HG02571 (cell line): ENCODE results near the gene ZSCAN21.
"Not testable (repeated sequence)": the region's sequence is repeated elsewhere in the genome, so short reads cannot be mapped to it uniquely, and the experiment has no call there.

Experiments
- ATAC-seq: cut with Tn5 transposase; IDR thresholded peaks from one replicate; pipeline ENCODE4 v1.9.1; 2021; ENCODE audit warnings: mild to moderate bottlenecking, moderate library complexity; ENCODE audit not compliant: unreplicated experiment

Gene ZSCAN21

GRCh38 chr7:100049441-100050291 is at the start of gene ZSCAN21:
TSS of gene ZSCAN21 (plus strand) at chr7:100049774. CDS start at chr7:100057007, 7,233 bp downstream.
- peak; percentile 73 for ATAC-seq

GRCh38 chr7:100000239-100000638 is 49.3 kb upstream of the ZSCAN21 start:
- ATAC-seq, result no peak

- no peak for ATAC-seq
Measured at GRCh38 chr7:100003711-100004661, 45.6 kb upstream of the ZSCAN21 start.

- no peak for ATAC-seq
Measured at GRCh38 chr7:100007887-100008286, 41.7 kb upstream of the ZSCAN21 start.

- no peak for ATAC-seq
Measured at GRCh38 chr7:100008525-100008924, 41.0 kb upstream of the ZSCAN21 start.

GRCh38 chr7:100009952-100010351 is 39.6 kb upstream of the ZSCAN21 start:
- ATAC-seq, result not testable (repeated sequence)

GRCh38 chr7:100010901-100011300 is 38.7 kb upstream of the ZSCAN21 start:
- ATAC-seq, result no peak

GRCh38 chr7:100011516-100011915 is 38.1 kb upstream of the ZSCAN21 start:
- no peak for ATAC-seq

GRCh38 chr7:100012385-100013327 is 36.9 kb upstream of the ZSCAN21 start:
- ATAC-seq, result not testable (repeated sequence)

- no peak for ATAC-seq
Measured at GRCh38 chr7:100013328-100013676, 36.3 kb upstream of the ZSCAN21 start.

- ATAC-seq, result peak; percentile 95
Measured at GRCh38 chr7:100015232-100016214, 34.1 kb upstream of the ZSCAN21 start, which contains the start of gene ZKSCAN1. TSS of gene ZKSCAN1 (plus strand) at chr7:100015596. CDS start at chr7:100023507, 7,911 bp downstream.

GRCh38 chr7:100016215-100016901 is 33.2 kb upstream of the ZSCAN21 start:
- no peak for ATAC-seq

GRCh38 chr7:100017300-100017699 is 32.3 kb upstream of the ZSCAN21 start:
- ATAC-seq, result no peak

GRCh38 chr7:100017875-100018274 is 31.7 kb upstream of the ZSCAN21 start:
- no peak for ATAC-seq

GRCh38 chr7:100019908-100020307 is 29.7 kb upstream of the ZSCAN21 start:
- no peak for ATAC-seq

- ATAC-seq, result no peak
Measured at GRCh38 chr7:100021297-100021696, 28.3 kb upstream of the ZSCAN21 start.

GRCh38 chr7:100022621-100023020 is 27.0 kb upstream of the ZSCAN21 start:
- no peak for ATAC-seq

- no peak for ATAC-seq
Measured at GRCh38 chr7:100023526-100023925, 26.0 kb upstream of the ZSCAN21 start.
